Measurements from ENCODE around the gene SPIN4. TPM values are rescaled to one million over a fixed set of nuclear protein-coding genes. Genes with fewer than 3 reads are reported as not detected.
"Not testable (repeated sequence)": the region's sequence is repeated elsewhere in the genome, so short reads cannot be mapped to it uniquely, and the experiment has no call there.

Gene SPIN4
- 1 to 10 TPM; 4.6 to 5.7 TPM for total RNA-seq
- long read RNA-seq = 0 reads

GRCh38 chrX:63350941-63351616 lies at the start of gene SPIN4:
Gene SPIN4, minus strand, starts transcription at chrX:63351332. Its CDS starts 513 bp downstream, at chrX:63350819.
- intact Hi-C loops (cut with DNase I, micrococcal nuclease) = no loop called here
- peak; percentile 88 to 91 for DNase-seq
- ATAC-seq = peak; percentile 99

- intact Hi-C loops (cut with DNase I, micrococcal nuclease) = no loop called here
- DNase-seq (no peak), ATAC-seq (no peak)
Observed at GRCh38 chrX:63400340-63400739, 49.2 kb upstream of the SPIN4 start.

DNA sequence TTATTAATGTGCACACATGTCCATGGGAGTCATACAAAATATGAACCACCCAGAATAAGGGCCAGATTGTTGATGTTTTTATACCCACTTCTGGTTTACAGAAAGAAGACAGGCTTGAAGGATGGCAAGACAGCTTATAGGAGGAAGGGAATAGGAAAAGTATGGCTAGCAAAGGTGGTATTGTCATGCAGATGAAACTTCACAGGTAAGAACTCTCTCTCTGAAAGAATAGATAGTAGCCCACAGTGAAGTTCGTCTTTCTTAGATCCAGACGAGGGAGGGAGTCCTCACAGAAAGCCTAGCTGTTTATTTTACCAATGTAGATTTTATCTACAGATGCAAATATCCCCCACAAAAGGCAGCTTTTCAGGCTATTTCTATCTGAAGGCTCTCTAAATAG lies 43.7 kb upstream of the SPIN4 start:
- ATAC-seq = no peak
- intact Hi-C loops (cut with DNase I, micrococcal nuclease) = no loop called here
- no peak for DNase-seq

- intact Hi-C loops (cut with DNase I, micrococcal nuclease); DNase-seq; ATAC-seq: not testable (repeated sequence)
Observed at GRCh38 chrX:63393094-63393493, 42.0 kb upstream of the SPIN4 start.

DNA sequence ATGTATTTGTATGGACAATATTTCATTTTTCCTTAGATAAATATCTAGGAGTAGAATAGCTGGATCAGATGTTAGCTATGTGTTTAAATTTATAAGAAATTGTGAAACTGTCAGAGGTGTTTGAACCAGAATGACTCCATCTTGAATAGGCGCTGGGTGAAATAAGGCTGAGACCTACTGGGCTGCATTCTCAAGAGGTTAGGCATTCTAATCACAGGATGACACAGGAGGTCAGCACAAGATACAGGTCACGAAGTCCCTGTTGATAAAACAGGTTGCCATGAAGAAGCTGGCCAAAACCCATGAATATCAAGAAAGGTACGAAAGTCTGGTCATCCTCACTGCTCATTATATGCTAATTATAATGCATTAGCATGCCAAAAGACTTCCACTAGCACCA lies 36.3 kb upstream of the SPIN4 start:
- ATAC-seq (no peak), DNase-seq (no peak)
- intact Hi-C loops (cut with DNase I, micrococcal nuclease) = no loop called here

DNA sequence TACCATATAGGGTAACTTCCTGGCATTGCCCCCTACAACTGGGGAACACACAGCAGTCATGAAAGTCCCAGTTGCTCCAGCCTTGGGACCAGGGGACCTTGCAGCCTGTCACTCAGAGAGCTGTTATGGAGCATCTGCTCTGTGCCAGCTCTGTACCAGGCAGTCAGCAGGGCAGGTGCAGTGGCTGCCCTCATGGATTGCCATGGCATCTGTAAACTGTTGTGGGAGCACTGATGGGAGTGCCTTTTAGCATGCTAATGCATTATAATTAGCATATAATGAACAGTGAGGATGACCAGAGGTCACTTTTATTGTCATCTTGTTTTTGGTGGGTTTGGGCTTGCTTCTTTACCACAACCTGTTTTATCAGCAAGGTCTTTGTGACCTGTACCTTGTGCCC lies 33.1 kb upstream of the SPIN4 start:
- intact Hi-C loops (cut with DNase I, micrococcal nuclease); DNase-seq; ATAC-seq: not testable (repeated sequence)

DNA sequence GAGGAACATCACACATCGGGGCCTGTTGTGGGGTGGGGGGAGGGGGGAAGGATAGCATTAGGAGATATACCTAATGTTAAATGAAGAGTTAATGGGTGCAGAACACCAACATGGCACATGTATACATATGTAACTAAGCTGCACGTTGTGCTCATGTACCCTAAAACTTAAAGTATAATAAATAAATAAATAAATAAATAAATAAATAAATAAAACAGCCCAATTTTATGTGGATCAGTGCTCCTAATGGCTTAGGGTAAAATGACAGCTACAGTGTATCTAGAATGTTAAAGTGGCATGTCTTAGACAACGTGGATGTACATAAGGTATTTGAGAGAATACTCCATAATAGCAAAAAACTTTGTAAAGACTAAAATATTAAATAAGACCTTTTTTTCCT lies 21.9 kb upstream of the SPIN4 start:
- ATAC-seq; intact Hi-C loops (cut with DNase I, micrococcal nuclease); DNase-seq: not testable (repeated sequence)

- intact Hi-C loops (cut with DNase I, micrococcal nuclease); ATAC-seq; DNase-seq: not testable (repeated sequence)
Observed at GRCh38 chrX:63367699-63368098, 16.6 kb upstream of the SPIN4 start.

DNA sequence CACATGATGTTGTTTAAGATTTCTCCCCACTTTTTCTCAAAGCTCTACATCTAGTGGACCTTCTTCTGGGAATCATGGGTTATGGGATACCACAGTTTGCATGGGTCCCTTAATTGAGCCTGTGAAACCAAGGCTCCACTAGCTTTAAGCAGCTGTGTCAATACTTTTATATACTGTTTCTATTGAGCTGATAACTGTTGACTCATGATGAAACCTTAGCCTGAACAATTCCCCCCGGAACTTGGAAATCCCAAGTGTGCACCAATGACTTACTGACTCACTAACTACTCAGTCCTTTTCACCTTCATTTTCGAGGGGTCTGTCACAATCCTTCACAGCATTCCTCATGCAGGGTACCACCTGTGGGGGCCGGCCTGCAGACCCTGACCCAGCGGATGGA lies 12.7 kb upstream of the SPIN4 start:
- DNase-seq (no peak), ATAC-seq (no peak)
- intact Hi-C loops (cut with DNase I, micrococcal nuclease) = no loop called here

DNA sequence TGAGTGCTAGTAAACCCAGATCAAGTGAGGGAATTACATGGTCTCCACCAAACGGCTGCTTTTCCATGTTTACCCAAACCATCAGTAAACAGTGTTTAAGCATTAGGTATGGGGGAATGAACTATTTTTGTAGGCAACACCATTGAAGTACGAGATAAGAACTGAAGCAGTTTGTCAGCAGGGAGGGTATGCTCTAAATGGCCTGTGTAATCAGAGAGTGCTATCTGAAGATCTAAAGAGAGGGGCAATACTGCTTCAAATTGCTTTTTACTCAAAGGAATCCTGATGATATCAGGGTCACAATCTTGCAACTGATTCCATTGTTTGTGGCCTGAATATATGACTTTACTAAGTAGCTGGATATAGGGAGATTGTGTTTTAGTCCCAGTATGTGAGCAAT lies 10.4 kb upstream of the SPIN4 start:
- ATAC-seq = no peak
- intact Hi-C loops (cut with DNase I, micrococcal nuclease) = no loop called here
- no peak for DNase-seq

GRCh38 chrX:63354484-63354883 lies 3.4 kb upstream of the SPIN4 start:
- no peak for DNase-seq
- intact Hi-C loops (cut with DNase I, micrococcal nuclease) = no loop called here
- ATAC-seq = no peak

DNA sequence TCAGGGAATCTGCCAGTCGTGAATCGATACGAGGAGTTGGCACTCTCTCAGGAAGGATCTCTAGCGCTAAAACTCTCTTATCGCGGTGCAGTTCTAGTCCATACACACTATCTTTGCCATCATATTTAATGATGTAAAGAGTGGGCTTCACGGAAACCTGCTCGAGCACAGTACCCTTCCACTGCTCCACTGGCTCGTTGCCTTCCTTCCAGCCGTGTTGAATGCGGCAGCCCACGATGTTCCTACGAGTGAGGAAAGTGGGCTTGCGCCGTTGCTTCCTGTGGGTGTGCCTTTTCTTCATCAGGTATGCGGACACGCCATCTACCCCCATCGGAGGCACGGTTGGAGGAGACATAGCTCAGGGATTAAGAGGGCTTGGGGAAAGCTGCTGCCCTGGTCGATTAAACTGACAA lies 661 bp downstream of the SPIN4 start:
- intact Hi-C loops (cut with DNase I, micrococcal nuclease) = no loop called here
- ATAC-seq (peak; percentile 58), DNase-seq (peak in 1 of 2 donors; percentile 47)

- DNase-seq (no peak), ATAC-seq (no peak)
- intact Hi-C loops (cut with DNase I, micrococcal nuclease) = no loop called here
Observed at GRCh38 chrX:63349307-63349706, 1.8 kb downstream of the SPIN4 start.

GRCh38 chrX:63330681-63331080 lies 20.5 kb downstream of the SPIN4 start:
- ATAC-seq = no peak
- intact Hi-C loops (cut with DNase I, micrococcal nuclease) = no loop called here
- no peak for DNase-seq

DNA sequence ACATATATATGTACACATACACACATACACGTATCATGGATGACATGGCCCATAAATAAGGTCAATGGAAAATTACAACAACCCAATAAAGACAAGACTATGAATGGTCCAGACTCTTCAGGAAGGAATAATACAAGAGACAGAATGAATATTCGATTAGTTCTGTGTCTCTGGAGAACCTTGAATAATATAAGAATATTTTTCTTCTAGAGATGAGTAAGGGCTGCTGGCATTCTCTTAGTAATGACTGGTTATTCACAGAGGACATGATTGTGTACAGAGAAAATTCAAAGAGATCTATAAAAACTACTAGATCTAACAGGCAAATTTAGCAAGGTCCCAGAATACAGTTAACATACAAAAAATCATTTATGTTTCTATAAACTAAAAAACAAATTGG lies 23.3 kb downstream of the SPIN4 start:
- no peak for ATAC-seq
- DNase-seq = no peak
- intact Hi-C loops (cut with DNase I, micrococcal nuclease) = no loop called here

DNA sequence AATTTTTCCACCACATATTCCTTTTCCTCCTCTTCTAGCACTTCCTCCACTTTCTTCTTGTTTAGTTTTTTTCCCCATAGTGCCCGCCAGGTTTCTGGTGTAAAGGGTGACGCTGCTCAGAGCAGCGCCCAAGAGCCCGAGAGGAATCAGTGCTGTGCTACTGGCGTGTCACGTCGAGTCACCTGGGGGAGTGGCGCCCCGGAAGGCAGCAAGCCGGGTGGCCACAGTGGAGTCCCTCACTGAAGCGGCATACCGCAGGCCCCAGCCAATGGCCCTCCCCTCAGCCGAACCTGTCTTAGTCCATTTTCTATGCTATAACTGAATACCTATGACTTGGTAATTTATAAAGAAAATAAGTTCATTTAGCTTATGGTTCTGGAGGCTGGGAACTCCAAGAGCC lies 51.5 kb downstream of the SPIN4 start:
- intact Hi-C loops (cut with DNase I, micrococcal nuclease) = no loop called here
- DNase-seq (no peak), ATAC-seq (no peak)

Measured in left colon (tissue), 2 donors.